WTC11 (cell line): ENCODE results near the gene KRT76. TPM values are rescaled to one million over a fixed set of nuclear protein-coding genes. Genes with fewer than 3 reads are reported as not detected.

Experiments
- ATAC-seq: fragments of 200-7000 bp; cut with Tn5 transposase; 2 replicates; pipeline ENCODE4 v1.10.0; 2021; ENCODE audit warnings: mild to moderate bottlenecking, moderate library complexity
- CTCF ChIA-PET: fragments of 300-600 bp; sonication (Branson Sonifier 250); formaldehyde crosslinking; loops from one replicate; lab custom pipeline; 2021; ENCODE audit warnings: antibody characterized with exemption; lab: Charles Lee
- POLR2A ChIA-PET: fragments of 350-600 bp; sonication (Branson Sonifier 250); formaldehyde crosslinking; loops from one replicate; lab custom pipeline; 2021; ENCODE audit warnings: antibody characterized with exemption; lab: Charles Lee
- DNase-seq: peaks from one replicate; pipeline ENCODE4 v3.0.0; 2021; ENCODE audit warnings: low spot score
- H3K27ac Mint-ChIP-seq: 2 replicates; pipeline ENCODE4 v1.8.0; 2021; ENCODE audit warnings: mixed read lengths
- H3K27me3 Mint-ChIP-seq: 2 replicates; pipeline ENCODE4 v1.8.0; 2021; ENCODE audit warnings: low read depth, mild to moderate bottlenecking, moderate library complexity, mixed read lengths
- H3K36me3 Mint-ChIP-seq: 2 replicates; pipeline ENCODE4 v1.8.0; 2021; ENCODE audit warnings: mixed read lengths
- H3K4me1 Mint-ChIP-seq: 2 replicates; pipeline ENCODE4 v1.8.0; 2022; ENCODE audit warnings: mixed read lengths
- H3K4me3 Mint-ChIP-seq: 2 replicates; pipeline ENCODE4 v1.8.0; 2021; ENCODE audit warnings: mild to moderate bottlenecking, moderate library complexity, mixed read lengths
- H3K9me3 Mint-ChIP-seq: 2 replicates; pipeline ENCODE4 v1.8.0; 2021; ENCODE audit warnings: mixed read lengths
- ATF1 ChIP-seq: sonication (generic); formaldehyde crosslinking; IDR thresholded peaks from 2 replicates; pipeline ENCODE4 v1.8.1; 2023; ENCODE audit warnings: mild to moderate bottlenecking, moderate library complexity, missing genetic modification reagents
- CBFB ChIP-seq: sonication (generic); formaldehyde crosslinking; IDR thresholded peaks from 2 replicates; pipeline ENCODE4 v1.8.1; 2022; ENCODE audit warnings: mild to moderate bottlenecking, low read depth, missing genetic modification reagents
- FOXP1 ChIP-seq: sonication (generic); formaldehyde crosslinking; IDR thresholded peaks from 2 replicates; pipeline ENCODE4 v1.8.0; 2022; ENCODE audit warnings: missing genetic modification reagents, mild to moderate bottlenecking, moderate library complexity, borderline replicate concordance
- GTF2I ChIP-seq: fragments of 250-450 bp; sonication (Bioruptor Pico); conservative IDR thresholded peaks from 2 replicates; pipeline ENCODE4 v1.4.0; 2021; ENCODE audit warnings: mild to moderate bottlenecking
- JAZF1 ChIP-seq: fragments of 250-450 bp; sonication (Bioruptor Pico); IDR thresholded peaks from 2 replicates; pipeline ENCODE4 v1.9.0; 2021; ENCODE audit warnings: moderate library complexity, mild to moderate bottlenecking, inconsistent platforms
- NFATC4 ChIP-seq: fragments of 250-450 bp; sonication (Bioruptor Pico); IDR thresholded peaks from 2 replicates; pipeline ENCODE4 v1.9.0; 2021; ENCODE audit warnings: mild to moderate bottlenecking
- NFE2L1 ChIP-seq: sonication (generic); formaldehyde crosslinking; IDR thresholded peaks from 2 replicates; pipeline ENCODE4 v1.8.1; 2023; ENCODE audit warnings: missing genetic modification reagents
- NR2C2 ChIP-seq: sonication (generic); formaldehyde crosslinking; IDR thresholded peaks from 2 replicates; pipeline ENCODE4 v1.8.0; 2022; ENCODE audit warnings: mild to moderate bottlenecking, missing genetic modification reagents
- OVOL2 ChIP-seq: fragments of 250-450 bp; sonication (Bioruptor Pico); IDR thresholded peaks from 2 replicates; pipeline ENCODE4 v1.9.0; 2021; ENCODE audit warnings: mild to moderate bottlenecking, borderline replicate concordance
- PRRX2 ChIP-seq: fragments of 250-450 bp; sonication (Bioruptor Pico); IDR thresholded peaks from 2 replicates; pipeline ENCODE4 v1.8.0; 2021; ENCODE audit warnings: mild to moderate bottlenecking
- RORB ChIP-seq: fragments of 250-450 bp; sonication (Bioruptor Pico); IDR thresholded peaks from 2 replicates; pipeline ENCODE4 v1.9.0; 2021; ENCODE audit warnings: mild to moderate bottlenecking
- SMAD4 ChIP-seq: sonication (generic); formaldehyde crosslinking; IDR thresholded peaks from 2 replicates; pipeline ENCODE4 v1.8.0; 2022; ENCODE audit warnings: mild to moderate bottlenecking, missing genetic modification reagents
- SP1 ChIP-seq: sonication (generic); formaldehyde crosslinking; conservative IDR thresholded peaks from 2 replicates; pipeline ENCODE4 v1.8.1; 2022; ENCODE audit warnings: missing genetic modification reagents
- ZBTB21 ChIP-seq: sonication (generic); formaldehyde crosslinking; IDR thresholded peaks from 2 replicates; pipeline ENCODE4 v1.8.1; 2023; ENCODE audit warnings: mild to moderate bottlenecking, missing genetic modification reagents, borderline replicate concordance
- ZNF317 ChIP-seq: sonication (generic); formaldehyde crosslinking; IDR thresholded peaks from 2 replicates; pipeline ENCODE4 v1.8.1; 2023; ENCODE audit warnings: low read depth, mild to moderate bottlenecking, moderate library complexity, missing genetic modification reagents, borderline replicate concordance
- ZNF423 ChIP-seq: fragments of 250-450 bp; sonication (Bioruptor Pico); IDR thresholded peaks from 2 replicates; pipeline ENCODE4 v2.1.2; 2022; ENCODE audit warnings: mild to moderate bottlenecking, moderate library complexity
- ZNF671 ChIP-seq: fragments of 250-450 bp; sonication (Bioruptor Pico); IDR thresholded peaks from 2 replicates; pipeline ENCODE4 v1.8.0; 2021; ENCODE audit warnings: mild to moderate bottlenecking
- total RNA-seq: library from RNA; stranded (reverse); gene quantifications from 3 replicates; pipeline ENCODE4 v1.2.3, GENCODE V29; 2021
- TF ChIP-seq, protein P1 (sequence below): fragments of 250-450 bp; sonication (Bioruptor Pico); conservative IDR thresholded peaks from 2 replicates; pipeline ENCODE4 v1.9.0; 2021; ENCODE audit warnings: mild to moderate bottlenecking
- TF ChIP-seq, protein P2 (sequence below): fragments of 200-600 bp; IDR thresholded peaks from 2 replicates; pipeline ENCODE4 v1.8.0; 2022; ENCODE audit warnings: antibody characterized with exemption
- TF ChIP-seq, protein P3 (sequence below): sonication (generic); formaldehyde crosslinking; conservative IDR thresholded peaks from 2 replicates; pipeline ENCODE4 v1.8.1; 2022; ENCODE audit warnings: mild to moderate bottlenecking, missing genetic modification reagents
- TF ChIP-seq, protein P4 (sequence below): fragments of 250-450 bp; sonication (Bioruptor Pico); IDR thresholded peaks from 2 replicates; pipeline ENCODE4 v1.9.0; 2021; ENCODE audit warnings: mild to moderate bottlenecking

Gene KRT76
- total RNA-seq, 1 experiment from 2014 or later: not detected

DNA sequence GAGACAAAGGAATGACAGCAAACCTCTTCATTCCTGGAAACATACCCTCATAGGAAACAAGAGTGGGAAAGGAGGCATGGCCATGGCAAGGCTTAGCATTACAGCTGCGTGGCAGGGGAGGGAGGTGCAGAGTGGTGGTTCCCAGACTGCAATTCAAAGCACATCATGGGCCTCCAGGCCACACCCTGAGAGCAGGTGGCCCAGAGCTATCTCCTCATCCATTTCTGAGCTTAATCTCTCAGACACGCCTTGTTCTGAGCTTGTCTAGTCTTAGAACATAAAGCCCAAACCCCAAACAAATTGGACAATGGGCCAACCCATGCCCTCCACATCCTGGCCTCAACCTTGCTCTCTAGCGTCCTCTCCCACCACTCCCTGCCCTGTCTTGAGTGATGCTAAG lies 24.6 kb upstream of the KRT76 start (continued):
- TF ChIP-seq, protein P1, sequence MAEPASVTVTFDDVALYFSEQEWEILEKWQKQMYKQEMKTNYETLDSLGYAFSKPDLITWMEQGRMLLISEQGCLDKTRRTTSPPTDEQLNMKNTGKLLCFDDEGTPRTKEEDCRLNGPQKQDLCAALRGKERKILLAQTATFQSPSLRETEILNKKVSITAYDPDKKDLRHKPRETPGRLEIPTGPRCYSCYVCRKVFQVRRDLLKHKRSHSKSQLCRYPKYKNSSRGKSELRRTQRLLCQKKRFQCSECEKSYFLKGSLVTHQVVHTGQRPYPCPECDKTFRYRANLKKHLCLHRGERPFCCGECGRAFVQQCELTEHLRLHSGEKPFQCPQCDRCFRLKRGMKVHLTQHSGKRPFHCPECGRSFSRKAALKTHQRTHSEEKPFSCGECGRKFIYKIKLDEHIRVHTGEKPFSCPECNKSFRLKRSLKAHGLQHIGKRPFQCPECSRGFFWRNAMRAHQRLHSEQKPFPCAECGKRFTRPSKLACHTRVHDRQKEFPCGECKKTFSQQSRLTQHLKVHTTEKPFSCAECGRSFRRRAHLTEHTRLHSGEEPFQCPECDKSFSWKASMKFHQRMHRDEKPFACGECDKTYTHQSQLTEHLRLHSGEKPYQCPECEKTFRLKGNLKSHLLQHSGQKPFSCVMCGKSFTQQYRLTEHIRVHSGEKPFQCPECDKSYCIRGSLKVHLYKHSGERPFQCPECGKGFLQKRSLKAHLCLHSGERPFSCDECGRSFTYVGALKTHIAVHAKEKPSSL (CRISPR knock-in tag): no peak
- no peak for TF ChIP-seq PRRX2 (CRISPR knock-in tag)
- TF ChIP-seq NFE2L1 (CRISPR knock-in tag): no peak
- TF ChIP-seq RORB (CRISPR knock-in tag): no peak
- TF ChIP-seq JAZF1 (CRISPR knock-in tag): no peak
- TF ChIP-seq ZNF317 (CRISPR knock-in tag): no peak
- TF ChIP-seq, protein P2, sequence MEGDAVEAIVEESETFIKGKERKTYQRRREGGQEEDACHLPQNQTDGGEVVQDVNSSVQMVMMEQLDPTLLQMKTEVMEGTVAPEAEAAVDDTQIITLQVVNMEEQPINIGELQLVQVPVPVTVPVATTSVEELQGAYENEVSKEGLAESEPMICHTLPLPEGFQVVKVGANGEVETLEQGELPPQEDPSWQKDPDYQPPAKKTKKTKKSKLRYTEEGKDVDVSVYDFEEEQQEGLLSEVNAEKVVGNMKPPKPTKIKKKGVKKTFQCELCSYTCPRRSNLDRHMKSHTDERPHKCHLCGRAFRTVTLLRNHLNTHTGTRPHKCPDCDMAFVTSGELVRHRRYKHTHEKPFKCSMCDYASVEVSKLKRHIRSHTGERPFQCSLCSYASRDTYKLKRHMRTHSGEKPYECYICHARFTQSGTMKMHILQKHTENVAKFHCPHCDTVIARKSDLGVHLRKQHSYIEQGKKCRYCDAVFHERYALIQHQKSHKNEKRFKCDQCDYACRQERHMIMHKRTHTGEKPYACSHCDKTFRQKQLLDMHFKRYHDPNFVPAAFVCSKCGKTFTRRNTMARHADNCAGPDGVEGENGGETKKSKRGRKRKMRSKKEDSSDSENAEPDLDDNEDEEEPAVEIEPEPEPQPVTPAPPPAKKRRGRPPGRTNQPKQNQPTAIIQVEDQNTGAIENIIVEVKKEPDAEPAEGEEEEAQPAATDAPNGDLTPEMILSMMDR: no peak

DNA sequence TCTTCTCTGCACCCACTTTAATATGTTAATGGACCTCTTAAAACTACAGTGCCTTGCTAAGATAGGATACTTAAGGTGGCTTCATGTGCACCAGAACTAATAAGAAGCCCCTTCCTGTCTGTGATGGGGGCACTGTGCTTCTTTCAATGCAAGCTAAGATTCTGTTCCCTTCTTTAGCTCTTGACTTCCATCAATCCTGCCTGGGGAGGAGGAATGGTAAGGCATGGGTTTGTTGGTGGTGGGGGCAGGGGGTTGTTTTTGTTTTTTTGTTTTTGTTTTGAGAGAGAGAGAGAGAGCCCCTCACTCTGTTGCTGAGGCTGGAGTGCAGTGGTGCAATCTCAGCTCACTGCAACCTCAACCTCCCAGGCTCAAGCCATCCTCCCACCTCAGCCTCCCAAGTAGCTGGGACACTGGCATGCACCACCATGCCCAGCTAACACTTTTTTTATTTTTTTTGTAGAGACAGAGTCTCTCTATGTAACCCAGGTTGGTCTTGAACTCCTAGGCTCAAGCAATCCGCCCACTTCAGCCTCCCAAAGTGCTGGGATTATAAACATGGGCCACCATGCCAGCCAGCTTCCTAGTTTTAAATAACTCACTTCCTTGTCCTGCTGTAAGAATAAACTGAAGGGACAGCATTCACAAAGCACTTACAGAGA lies 23.2 kb upstream of the KRT76 start:
- Mint-ChIP-seq H3K27ac (no peak overlapping the region), H3K36me3 (no peaks in the 10 kb centered on the region), H3K4me3 (no peak overlapping the region)
- DNase-seq (no peak), ATAC-seq (no peak)
- TF ChIP-seq ZNF671 (CRISPR knock-in tag) (no peak), ATF1 (CRISPR knock-in tag) (no peak), JAZF1 (CRISPR knock-in tag) (no peak), ZBTB21 (CRISPR knock-in tag) (no peak), SP1 (CRISPR knock-in tag) (no peak), CBFB (CRISPR knock-in tag) (no peak), SMAD4 (CRISPR knock-in tag) (no peak), OVOL2 (CRISPR knock-in tag) (no peak), FOXP1 (CRISPR knock-in tag) (no peak), NR2C2 (no peak), RORB (CRISPR knock-in tag) (no peak), GTF2I (CRISPR knock-in tag) (no peak), ZNF423 (CRISPR knock-in tag) (no peak)
- TF ChIP-seq, protein P3, sequence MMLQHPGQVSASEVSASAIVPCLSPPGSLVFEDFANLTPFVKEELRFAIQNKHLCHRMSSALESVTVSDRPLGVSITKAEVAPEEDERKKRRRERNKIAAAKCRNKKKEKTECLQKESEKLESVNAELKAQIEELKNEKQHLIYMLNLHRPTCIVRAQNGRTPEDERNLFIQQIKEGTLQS (CRISPR knock-in tag): no peak
- TF ChIP-seq, all 79 proteins: peak for 0
- H3K9me3 Mint-ChIP-seq: no peaks in the 10 kb centered on the region
- ChIA-PET CTCF (interaction anchor here (0.8 to 2.3 kb wide), 3 partner anchors 65 to 378 kb away, joined by 3 to 10 read pairs (median 4); no protein-coding TSS in a partner anchor), POLR2A (no interaction called here)
- peaks cover 44% of the 10 kb centered on the region for H3K4me1 Mint-ChIP-seq
- no peaks in the 10 kb centered on the region for H3K27me3 Mint-ChIP-seq

DNA sequence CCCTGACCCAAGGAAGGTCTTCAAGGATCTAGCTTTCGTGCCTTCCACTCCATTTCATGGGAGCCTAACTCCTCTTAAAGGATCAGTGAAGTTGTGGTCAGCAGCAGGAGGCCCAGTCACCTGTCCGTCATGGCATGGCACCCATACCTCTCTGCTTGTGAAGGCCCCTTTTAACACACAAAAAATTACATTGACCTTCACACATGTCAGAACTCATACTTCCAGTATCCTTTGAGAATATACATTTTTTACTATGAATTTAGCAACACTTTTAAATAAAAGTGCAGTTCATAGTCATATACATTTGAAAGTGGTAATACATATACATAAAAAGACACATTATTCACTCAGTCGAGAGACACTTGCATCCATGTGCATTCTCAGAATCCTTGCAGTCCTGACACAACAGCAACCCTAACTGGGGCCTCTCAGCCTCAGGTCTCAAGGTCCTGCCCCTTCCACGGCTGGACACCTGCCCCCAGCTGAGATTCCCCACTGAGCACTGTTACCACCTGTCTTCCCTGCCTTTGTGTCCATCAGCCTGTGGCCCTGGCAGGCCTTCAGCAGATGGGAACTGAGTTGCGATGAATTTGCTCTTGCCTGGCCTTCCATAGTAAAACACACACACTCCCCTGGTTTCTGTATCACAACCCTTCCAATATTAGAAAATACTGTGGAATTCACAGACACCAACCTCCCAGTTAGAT lies 22.5 kb upstream of the KRT76 start:
- DNase-seq (no peak), ATAC-seq (no peak)
- Mint-ChIP-seq H3K4me1 (peaks cover 37% of the 10 kb centered on the region), H3K27me3 (no peaks in the 10 kb centered on the region), H3K4me3 (no peak overlapping the region), H3K36me3 (no peaks in the 10 kb centered on the region), H3K9me3 (no peaks in the 10 kb centered on the region), H3K27ac (no peak overlapping the region)
- TF ChIP-seq JAZF1 (CRISPR knock-in tag) (no peak), ZNF423 (CRISPR knock-in tag) (peak; percentile 91), NFATC4 (CRISPR knock-in tag) (no peak), ATF1 (CRISPR knock-in tag) (no peak)
- TF ChIP-seq, protein P4, sequence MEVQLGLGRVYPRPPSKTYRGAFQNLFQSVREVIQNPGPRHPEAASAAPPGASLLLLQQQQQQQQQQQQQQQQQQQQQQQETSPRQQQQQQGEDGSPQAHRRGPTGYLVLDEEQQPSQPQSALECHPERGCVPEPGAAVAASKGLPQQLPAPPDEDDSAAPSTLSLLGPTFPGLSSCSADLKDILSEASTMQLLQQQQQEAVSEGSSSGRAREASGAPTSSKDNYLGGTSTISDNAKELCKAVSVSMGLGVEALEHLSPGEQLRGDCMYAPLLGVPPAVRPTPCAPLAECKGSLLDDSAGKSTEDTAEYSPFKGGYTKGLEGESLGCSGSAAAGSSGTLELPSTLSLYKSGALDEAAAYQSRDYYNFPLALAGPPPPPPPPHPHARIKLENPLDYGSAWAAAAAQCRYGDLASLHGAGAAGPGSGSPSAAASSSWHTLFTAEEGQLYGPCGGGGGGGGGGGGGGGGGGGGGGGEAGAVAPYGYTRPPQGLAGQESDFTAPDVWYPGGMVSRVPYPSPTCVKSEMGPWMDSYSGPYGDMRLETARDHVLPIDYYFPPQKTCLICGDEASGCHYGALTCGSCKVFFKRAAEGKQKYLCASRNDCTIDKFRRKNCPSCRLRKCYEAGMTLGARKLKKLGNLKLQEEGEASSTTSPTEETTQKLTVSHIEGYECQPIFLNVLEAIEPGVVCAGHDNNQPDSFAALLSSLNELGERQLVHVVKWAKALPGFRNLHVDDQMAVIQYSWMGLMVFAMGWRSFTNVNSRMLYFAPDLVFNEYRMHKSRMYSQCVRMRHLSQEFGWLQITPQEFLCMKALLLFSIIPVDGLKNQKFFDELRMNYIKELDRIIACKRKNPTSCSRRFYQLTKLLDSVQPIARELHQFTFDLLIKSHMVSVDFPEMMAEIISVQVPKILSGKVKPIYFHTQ (CRISPR knock-in tag): no peak
- ChIA-PET CTCF (interaction anchor here (0.7 to 2.3 kb wide), 4 partner anchors 17 to 377 kb away, joined by 3 to 10 read pairs (median 4); no protein-coding TSS in a partner anchor), POLR2A (no interaction called here)
